Endothelial cell of umbilical vein (primary cell): ENCODE data around the gene ARHGEF11. TPM values are rescaled to one million over a fixed set of nuclear protein-coding genes. Genes with fewer than 3 reads are reported as not detected.

Experiments
- BruUV-seq: library from RNA; stranded (reverse); fragments of 400-500 nt; replicated peaks from 2 replicates; lab custom pipeline; 2021; lab: Mats Ljungman, UMichigan
- CTCF ChIA-PET: fragments of 300-600, 350-600 bp; sonication (Branson Sonifier 250); formaldehyde crosslinking; loops from one replicate; lab custom pipeline; 2021; ENCODE audit warnings: antibody characterized with exemption, inconsistent platforms; lab: Charles Lee
- POLR2A ChIA-PET: fragments of 300-600, 350-600 bp; sonication (Branson Sonifier 250); formaldehyde crosslinking; loops from one replicate; lab custom pipeline; 2021; ENCODE audit warnings: antibody characterized with exemption, inconsistent platforms; lab: Charles Lee
- DNase-seq: peaks from one replicate; pipeline ENCODE4 v3.0.0-alpha.2; 2011; ENCODE audit warnings: low read depth, low spot score
- FAIRE-seq: peaks from 2 replicates; lab custom pipeline; 2011; peaks lifted over from hg19 to GRCh38; lab: Jason Lieb, UNC
- H2AFZ ChIP-seq: 2 replicates; pipeline ENCODE4 v1.6.0; 2012; ENCODE audit warnings: low read depth, low read length, control low read depth, inconsistent platforms
- H3K27ac ChIP-seq: 2 replicates; pipeline ENCODE4 v1.5.1; 2011; ENCODE audit warnings: low read depth, mild to moderate bottlenecking, control low read depth, low read length, moderate library complexity; ENCODE audit not compliant: insufficient read depth
- H3K27me3 ChIP-seq, 2 experiments: 2 replicates each; pipeline versions ENCODE4 v1.6.0 to v1.6.1; 2011; ENCODE audit warnings: low read length in 2 of 2, mixed read lengths in 1 of 2; ENCODE audit not compliant: control insufficient read depth in 2 of 2, insufficient read depth in 2 of 2
- H3K36me3 ChIP-seq, 2 experiments: 2 replicates in 1 of 2; 3 replicates in 1 of 2; pipeline ENCODE4 v1.5.1; 2011; ENCODE audit warnings: low read length in 2 of 2, mild to moderate bottlenecking in 1 of 2, moderate library complexity in 1 of 2; ENCODE audit not compliant: control insufficient read depth in 2 of 2, insufficient read depth in 2 of 2; ENCODE audit errors: extremely low read depth in 1 of 2
- H3K4me1 ChIP-seq: 3 replicates; pipeline ENCODE4 v1.5.1; 2011; ENCODE audit warnings: mild to moderate bottlenecking, low read length; ENCODE audit not compliant: control insufficient read depth, insufficient read depth; ENCODE audit errors: extremely low read depth
- H3K4me2 ChIP-seq: 2 replicates; pipeline ENCODE4 v1.6.1; 2011; ENCODE audit warnings: low read length, control low read depth, mixed read lengths; ENCODE audit not compliant: insufficient read depth
- H3K4me3 ChIP-seq, 3 experiments: fragments of 200-600 bp in 1 of 3; sonication (generic), shearing (Covaris generic) in 1 of 3; replicated peaks in 1 of 3; 2 replicates each; pipeline ENCODE4 v1.5.1; 2011 to 2016; ENCODE audit warnings: control low read depth in 3 of 3, low read length in 3 of 3, mild to moderate bottlenecking in 2 of 3, inconsistent platforms in 1 of 3, low read depth in 1 of 3, moderate library complexity in 1 of 3; ENCODE audit not compliant: insufficient read depth in 1 of 3
- H3K79me2 ChIP-seq: 2 replicates; pipeline ENCODE4 v1.6.0; 2012; ENCODE audit warnings: low read length, inconsistent platforms; ENCODE audit not compliant: control insufficient read depth, insufficient read depth
- H3K9ac ChIP-seq: replicated peaks from 2 replicates; pipeline ENCODE3; 2011; ENCODE audit warnings: low read length, control low read depth; ENCODE audit not compliant: insufficient read depth; ENCODE audit errors: extremely low read depth
- H3K9me1 ChIP-seq: replicated peaks from 3 replicates; pipeline ENCODE4 v1.6.0; 2011; ENCODE audit warnings: mild to moderate bottlenecking, low read length; ENCODE audit not compliant: control insufficient read depth, insufficient read depth; ENCODE audit errors: extremely low read depth
- H3K9me3 ChIP-seq: replicated peaks from 2 replicates; pipeline ENCODE4 v1.5.1; 2012; ENCODE audit warnings: low read length, inconsistent platforms; ENCODE audit not compliant: control insufficient read depth, insufficient read depth
- H4K20me1 ChIP-seq: replicated peaks from 2 replicates; pipeline ENCODE3; 2011; ENCODE audit warnings: mild to moderate bottlenecking, low read length; ENCODE audit not compliant: control insufficient read depth, insufficient read depth; ENCODE audit errors: extremely low read depth
- CTCF ChIP-seq, 2 donors: IDR thresholded peaks; 1 replicate in 1 of 2; 2 replicates in 1 of 2; pipeline ENCODE4 v1.5.1; 2011; ENCODE audit warnings: low read length in 2 of 2, mild to moderate bottlenecking in 2 of 2, moderate library complexity in 2 of 2, control low read depth in 1 of 2, inconsistent platforms in 1 of 2, low read depth in 1 of 2; ENCODE audit not compliant: insufficient read depth in 1 of 2; ENCODE audit errors: extremely low read depth in 1 of 2
- EZH2 ChIP-seq: IDR thresholded peaks from 2 replicates; pipeline ENCODE4 v1.6.1; 2012; ENCODE audit warnings: borderline replicate concordance, low read depth, mild to moderate bottlenecking, moderate library complexity, low read length, inconsistent platforms; ENCODE audit not compliant: severe bottlenecking
- GATA2 ChIP-seq: IDR thresholded peaks from 2 replicates; pipeline ENCODE4 v1.7.0; 2011; ENCODE audit warnings: low read depth, mild to moderate bottlenecking, moderate library complexity, mixed read lengths, low read length; ENCODE audit not compliant: insufficient read length, insufficient read depth
- JUN ChIP-seq: IDR thresholded peaks from 2 replicates; pipeline ENCODE4 v1.6.1; 2011; ENCODE audit warnings: borderline replicate concordance, low read depth; ENCODE audit not compliant: insufficient read length, insufficient read depth
- MYC ChIP-seq: IDR thresholded peaks from one replicate; pipeline ENCODE4 v1.6.1; 2011; ENCODE audit warnings: mild to moderate bottlenecking, low read depth, low read length
- POLR2A ChIP-seq: IDR thresholded peaks from 2 replicates; pipeline ENCODE4 v1.6.1; 2012; ENCODE audit warnings: low read depth, mild to moderate bottlenecking, control low read depth, low read length
- dilution Hi-C: fragments of 300-500 bp; cut with MboI; formaldehyde crosslinking; loops from one replicate; pipeline ENCODE4 v1.15.0; 2019; ENCODE audit warnings: low sequenced_read_pairs; ENCODE audit not compliant: extremely low pct_ligation_motif_present
- intact Hi-C: fragments of 100-400 bp; cut with micrococcal nuclease; formaldehyde crosslinking; loops from one replicate; pipeline ENCODE4 v1.10.0; 2022
- polyA plus RNA-seq, 4 experiments: library from polyadenylated mRNA; depleted of rRNA in 3 of 4; stranded (reverse) in 3 of 4; unstranded in 1 of 4; fragments of >200 nt; gene quantifications; 2 replicates each; pipeline versions ENCODE4 v1.2.1 to v1.2.3, GENCODE V29; 2011 to 2012; ENCODE audit warnings: missing spikeins in 1 of 4
- total RNA-seq: library from RNA; stranded (reverse); gene quantifications from 2 replicates; pipeline ENCODE4 v1.2.3, GENCODE V29; 2021

Gene ARHGEF11
- total and polyA plus RNA-seq, 2 donors (not counting 3 experiments of a cell fraction or from before 2014, with no cell fraction given), result 18.2 to 28.0 TPM

GRCh38 chr1:156914440-156914856 is 131.1 kb downstream of the ARHGEF11 start:
- intact Hi-C loops, result no loop called here
- TF ChIP-seq EZH2 (no peak), MYC (no peak), CTCF (IDR thresholded peaks at IDR 0.05; ENCODE audit: extremely low read depth in 1 of 2, insufficient read depth in 1 of 2, low read depth in 1 of 2, low read length in 2 of 2) (no peak), POLR2A (no peak), GATA2 (no peak)
- Histone ChIP-seq H3K4me3 (no peak overlapping the region), H3K79me2 (peaks cover 11% of the 10 kb centered on the region), H3K4me1 (no peaks in the 10 kb centered on the region), H3K36me3 (peaks cover 0 to 54% of the 10 kb centered on the region in 2 experiments), H2AFZ (no peak overlapping the region), H3K27ac (no peak overlapping the region), H3K9ac (no peak overlapping the region), H3K27me3 (no peaks in the 10 kb centered on the region), H3K4me2 (no peak overlapping the region), H3K9me3 (no peaks in the 10 kb centered on the region), H3K9me1 (no peaks in the 10 kb centered on the region), H4K20me1 (no peaks in the 10 kb centered on the region)
- BruUV-seq, result no TSS peak
- POLR2A ChIA-PET, result no interaction called here
- DNase-seq (no peak), FAIRE-seq (no peak)
- CTCF ChIA-PET, result interaction anchor here (1.0 to 1.3 kb wide), 2 partner anchors 20 to 225 kb away, joined by 3 to 5 read pairs; no protein-coding TSS in a partner anchor
- dilution Hi-C loops, result no loop called here

- POLR2A ChIA-PET, result no interaction called here
- CTCF ChIA-PET, result interaction anchor here (1.0 to 1.4 kb wide), 3 partner anchors 14 to 224 kb away, joined by 3 to 5 read pairs (median 4); no protein-coding TSS in a partner anchor
- Histone ChIP-seq H3K27ac (no peak overlapping the region), H4K20me1 (no peaks in the 10 kb centered on the region), H3K4me1 (no peaks in the 10 kb centered on the region), H3K27me3 (no peaks in the 10 kb centered on the region), H3K9me1 (no peaks in the 10 kb centered on the region), H2AFZ (no peak overlapping the region), H3K9me3 (no peaks in the 10 kb centered on the region), H3K4me2 (no peak overlapping the region), H3K9ac (no peak overlapping the region), H3K36me3 (peaks cover 4 to 59% of the 10 kb centered on the region in 2 experiments), H3K4me3 (no peak overlapping the region), H3K79me2 (peaks cover 17% of the 10 kb centered on the region)
- intact Hi-C loops (no loop called here), dilution Hi-C loops (no loop called here)
- DNase-seq, result no peak
- BruUV-seq, result no TSS peak
- TF ChIP-seq JUN (no peak), GATA2 (no peak), CTCF (IDR thresholded peaks at IDR 0.05; ENCODE audit: extremely low read depth in 1 of 2, insufficient read depth in 1 of 2, low read depth in 1 of 2, low read length in 2 of 2) (no peak)
- no peak for FAIRE-seq
Measured at GRCh38 chr1:156913809-156914387, 131.6 kb downstream of the ARHGEF11 start.
